Measurements from ENCODE around the gene ISM1.

DNA sequence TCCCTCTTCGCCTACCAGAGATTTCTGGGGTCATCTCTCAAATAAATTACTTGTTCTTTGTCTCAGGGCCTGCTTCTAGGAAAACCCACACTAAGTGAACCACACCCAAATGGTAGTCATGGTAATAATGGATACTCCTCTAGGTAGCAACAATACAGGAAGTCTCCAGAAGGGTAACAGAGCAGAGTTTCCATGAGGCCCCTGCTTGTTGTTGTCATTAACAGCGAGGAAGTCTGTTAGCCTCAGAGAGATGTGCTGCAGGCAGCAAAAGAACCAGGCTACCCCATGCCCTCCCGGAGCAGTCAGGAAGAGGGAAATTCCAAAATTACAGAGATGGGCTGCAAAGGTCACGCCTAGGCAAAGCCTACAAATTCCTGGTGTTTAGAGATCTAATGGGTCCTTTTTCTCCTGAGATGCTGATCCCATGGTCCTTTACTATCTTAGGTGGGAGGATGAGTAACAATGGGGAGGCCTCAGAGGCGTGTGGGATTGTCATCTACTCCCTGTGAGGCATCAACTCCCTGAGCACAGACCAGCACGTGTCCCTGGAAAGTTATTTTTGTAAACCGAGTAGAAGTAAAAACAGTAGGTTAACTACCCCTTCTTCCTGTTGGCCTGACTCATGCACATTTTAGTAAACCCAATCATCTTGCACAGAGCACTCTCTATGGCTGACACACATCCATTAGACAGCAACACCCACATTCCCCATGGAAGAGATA, 10.1 kb downstream of the ISM1 start:
- TF ChIP-seq EZH2 (IDR thresholded peaks at IDR 0.05; ENCODE audit: low read depth, unreplicated experiment) (no peak), EZH2phosphoT487 (IDR thresholded peaks at IDR 0.05; ENCODE audit: unreplicated experiment) (no peak), NANOG (IDR thresholded peaks at IDR 0.05; ENCODE audit: borderline replicate concordance) (no peak), POLR2AphosphoS5 (IDR thresholded peaks at IDR 0.05; ENCODE audit: low read depth) (no peak), CREB1 (CRISPR knock-in tag; IDR thresholded peaks at IDR 0.05; ENCODE audit: low read depth) (no peak), STAT1 (IDR thresholded peaks at IDR 0.05; ENCODE audit: unreplicated experiment) (no peak), ZNF114 (CRISPR knock-in tag; IDR thresholded peaks at IDR 0.05) (no peak), JUNB (IDR thresholded peaks at IDR 0.05; ENCODE audit: unreplicated experiment) (no peak)
- TF ChIP-seq, protein P1, sequence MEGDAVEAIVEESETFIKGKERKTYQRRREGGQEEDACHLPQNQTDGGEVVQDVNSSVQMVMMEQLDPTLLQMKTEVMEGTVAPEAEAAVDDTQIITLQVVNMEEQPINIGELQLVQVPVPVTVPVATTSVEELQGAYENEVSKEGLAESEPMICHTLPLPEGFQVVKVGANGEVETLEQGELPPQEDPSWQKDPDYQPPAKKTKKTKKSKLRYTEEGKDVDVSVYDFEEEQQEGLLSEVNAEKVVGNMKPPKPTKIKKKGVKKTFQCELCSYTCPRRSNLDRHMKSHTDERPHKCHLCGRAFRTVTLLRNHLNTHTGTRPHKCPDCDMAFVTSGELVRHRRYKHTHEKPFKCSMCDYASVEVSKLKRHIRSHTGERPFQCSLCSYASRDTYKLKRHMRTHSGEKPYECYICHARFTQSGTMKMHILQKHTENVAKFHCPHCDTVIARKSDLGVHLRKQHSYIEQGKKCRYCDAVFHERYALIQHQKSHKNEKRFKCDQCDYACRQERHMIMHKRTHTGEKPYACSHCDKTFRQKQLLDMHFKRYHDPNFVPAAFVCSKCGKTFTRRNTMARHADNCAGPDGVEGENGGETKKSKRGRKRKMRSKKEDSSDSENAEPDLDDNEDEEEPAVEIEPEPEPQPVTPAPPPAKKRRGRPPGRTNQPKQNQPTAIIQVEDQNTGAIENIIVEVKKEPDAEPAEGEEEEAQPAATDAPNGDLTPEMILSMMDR (conservative IDR thresholded peaks at IDR 0.05; ENCODE audit: low read depth in 2 of 2) = no peak
- TF ChIP-seq, protein P2, sequence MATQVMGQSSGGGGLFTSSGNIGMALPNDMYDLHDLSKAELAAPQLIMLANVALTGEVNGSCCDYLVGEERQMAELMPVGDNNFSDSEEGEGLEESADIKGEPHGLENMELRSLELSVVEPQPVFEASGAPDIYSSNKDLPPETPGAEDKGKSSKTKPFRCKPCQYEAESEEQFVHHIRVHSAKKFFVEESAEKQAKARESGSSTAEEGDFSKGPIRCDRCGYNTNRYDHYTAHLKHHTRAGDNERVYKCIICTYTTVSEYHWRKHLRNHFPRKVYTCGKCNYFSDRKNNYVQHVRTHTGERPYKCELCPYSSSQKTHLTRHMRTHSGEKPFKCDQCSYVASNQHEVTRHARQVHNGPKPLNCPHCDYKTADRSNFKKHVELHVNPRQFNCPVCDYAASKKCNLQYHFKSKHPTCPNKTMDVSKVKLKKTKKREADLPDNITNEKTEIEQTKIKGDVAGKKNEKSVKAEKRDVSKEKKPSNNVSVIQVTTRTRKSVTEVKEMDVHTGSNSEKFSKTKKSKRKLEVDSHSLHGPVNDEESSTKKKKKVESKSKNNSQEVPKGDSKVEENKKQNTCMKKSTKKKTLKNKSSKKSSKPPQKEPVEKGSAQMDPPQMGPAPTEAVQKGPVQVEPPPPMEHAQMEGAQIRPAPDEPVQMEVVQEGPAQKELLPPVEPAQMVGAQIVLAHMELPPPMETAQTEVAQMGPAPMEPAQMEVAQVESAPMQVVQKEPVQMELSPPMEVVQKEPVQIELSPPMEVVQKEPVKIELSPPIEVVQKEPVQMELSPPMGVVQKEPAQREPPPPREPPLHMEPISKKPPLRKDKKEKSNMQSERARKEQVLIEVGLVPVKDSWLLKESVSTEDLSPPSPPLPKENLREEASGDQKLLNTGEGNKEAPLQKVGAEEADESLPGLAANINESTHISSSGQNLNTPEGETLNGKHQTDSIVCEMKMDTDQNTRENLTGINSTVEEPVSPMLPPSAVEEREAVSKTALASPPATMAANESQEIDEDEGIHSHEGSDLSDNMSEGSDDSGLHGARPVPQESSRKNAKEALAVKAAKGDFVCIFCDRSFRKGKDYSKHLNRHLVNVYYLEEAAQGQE (IDR thresholded peaks at IDR 0.05; ENCODE audit: unreplicated experiment) = no peak
- TF ChIP-seq, protein P3, sequence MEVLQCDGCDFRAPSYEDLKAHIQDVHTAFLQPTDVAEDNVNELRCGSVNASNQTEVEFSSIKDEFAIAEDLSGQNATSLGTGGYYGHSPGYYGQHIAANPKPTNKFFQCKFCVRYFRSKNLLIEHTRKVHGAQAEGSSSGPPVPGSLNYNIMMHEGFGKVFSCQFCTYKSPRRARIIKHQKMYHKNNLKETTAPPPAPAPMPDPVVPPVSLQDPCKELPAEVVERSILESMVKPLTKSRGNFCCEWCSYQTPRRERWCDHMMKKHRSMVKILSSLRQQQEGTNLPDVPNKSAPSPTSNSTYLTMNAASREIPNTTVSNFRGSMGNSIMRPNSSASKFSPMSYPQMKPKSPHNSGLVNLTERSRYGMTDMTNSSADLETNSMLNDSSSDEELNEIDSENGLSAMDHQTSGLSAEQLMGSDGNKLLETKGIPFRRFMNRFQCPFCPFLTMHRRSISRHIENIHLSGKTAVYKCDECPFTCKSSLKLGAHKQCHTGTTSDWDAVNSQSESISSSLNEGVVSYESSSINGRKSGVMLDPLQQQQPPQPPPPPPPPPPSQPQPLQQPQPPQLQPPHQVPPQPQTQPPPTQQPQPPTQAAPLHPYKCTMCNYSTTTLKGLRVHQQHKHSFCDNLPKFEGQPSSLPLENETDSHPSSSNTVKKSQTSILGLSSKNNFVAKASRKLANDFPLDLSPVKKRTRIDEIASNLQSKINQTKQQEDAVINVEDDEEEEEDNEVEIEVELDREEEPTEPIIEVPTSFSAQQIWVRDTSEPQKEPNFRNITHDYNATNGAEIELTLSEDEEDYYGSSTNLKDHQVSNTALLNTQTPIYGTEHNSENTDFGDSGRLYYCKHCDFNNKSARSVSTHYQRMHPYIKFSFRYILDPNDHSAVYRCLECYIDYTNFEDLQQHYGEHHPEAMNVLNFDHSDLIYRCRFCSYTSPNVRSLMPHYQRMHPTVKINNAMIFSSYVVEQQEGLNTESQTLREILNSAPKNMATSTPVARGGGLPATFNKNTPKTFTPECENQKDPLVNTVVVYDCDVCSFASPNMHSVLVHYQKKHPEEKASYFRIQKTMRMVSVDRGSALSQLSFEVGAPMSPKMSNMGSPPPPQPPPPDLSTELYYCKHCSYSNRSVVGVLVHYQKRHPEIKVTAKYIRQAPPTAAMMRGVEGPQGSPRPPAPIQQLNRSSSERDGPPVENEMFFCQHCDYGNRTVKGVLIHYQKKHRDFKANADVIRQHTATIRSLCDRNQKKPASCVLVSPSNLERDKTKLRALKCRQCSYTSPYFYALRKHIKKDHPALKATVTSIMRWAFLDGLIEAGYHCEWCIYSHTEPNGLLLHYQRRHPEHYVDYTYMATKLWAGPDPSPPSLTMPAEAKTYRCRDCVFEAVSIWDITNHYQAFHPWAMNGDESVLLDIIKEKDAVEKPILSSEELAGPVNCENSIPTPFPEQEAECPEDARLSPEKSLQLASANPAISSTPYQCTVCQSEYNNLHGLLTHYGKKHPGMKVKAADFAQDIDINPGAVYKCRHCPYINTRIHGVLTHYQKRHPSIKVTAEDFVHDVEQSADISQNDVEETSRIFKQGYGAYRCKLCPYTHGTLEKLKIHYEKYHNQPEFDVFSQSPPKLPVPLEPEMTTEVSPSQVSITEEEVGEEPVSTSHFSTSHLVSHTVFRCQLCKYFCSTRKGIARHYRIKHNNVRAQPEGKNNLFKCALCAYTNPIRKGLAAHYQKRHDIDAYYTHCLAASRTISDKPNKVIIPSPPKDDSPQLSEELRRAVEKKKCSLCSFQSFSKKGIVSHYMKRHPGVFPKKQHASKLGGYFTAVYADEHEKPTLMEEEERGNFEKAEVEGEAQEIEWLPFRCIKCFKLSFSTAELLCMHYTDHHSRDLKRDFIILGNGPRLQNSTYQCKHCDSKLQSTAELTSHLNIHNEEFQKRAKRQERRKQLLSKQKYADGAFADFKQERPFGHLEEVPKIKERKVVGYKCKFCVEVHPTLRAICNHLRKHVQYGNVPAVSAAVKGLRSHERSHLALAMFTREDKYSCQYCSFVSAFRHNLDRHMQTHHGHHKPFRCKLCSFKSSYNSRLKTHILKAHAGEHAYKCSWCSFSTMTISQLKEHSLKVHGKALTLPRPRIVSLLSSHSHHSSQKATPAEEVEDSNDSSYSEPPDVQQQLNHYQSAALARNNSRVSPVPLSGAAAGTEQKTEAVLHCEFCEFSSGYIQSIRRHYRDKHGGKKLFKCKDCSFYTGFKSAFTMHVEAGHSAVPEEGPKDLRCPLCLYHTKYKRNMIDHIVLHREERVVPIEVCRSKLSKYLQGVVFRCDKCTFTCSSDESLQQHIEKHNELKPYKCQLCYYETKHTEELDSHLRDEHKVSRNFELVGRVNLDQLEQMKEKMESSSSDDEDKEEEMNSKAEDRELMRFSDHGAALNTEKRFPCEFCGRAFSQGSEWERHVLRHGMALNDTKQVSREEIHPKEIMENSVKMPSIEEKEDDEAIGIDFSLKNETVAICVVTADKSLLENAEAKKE (CRISPR knock-in tag; IDR thresholded peaks at IDR 0.05) = no peak
